ENCODE results near the gene TACC2. TPM values are rescaled to one million over a fixed set of nuclear protein-coding genes. Genes with fewer than 3 reads are reported as not detected.

TACC2 gene
- total RNA-seq, 1 donor from 2014 or later: 13.4 TPM

- FAIRE-seq: no peak
- TF ChIP-seq, protein P1, sequence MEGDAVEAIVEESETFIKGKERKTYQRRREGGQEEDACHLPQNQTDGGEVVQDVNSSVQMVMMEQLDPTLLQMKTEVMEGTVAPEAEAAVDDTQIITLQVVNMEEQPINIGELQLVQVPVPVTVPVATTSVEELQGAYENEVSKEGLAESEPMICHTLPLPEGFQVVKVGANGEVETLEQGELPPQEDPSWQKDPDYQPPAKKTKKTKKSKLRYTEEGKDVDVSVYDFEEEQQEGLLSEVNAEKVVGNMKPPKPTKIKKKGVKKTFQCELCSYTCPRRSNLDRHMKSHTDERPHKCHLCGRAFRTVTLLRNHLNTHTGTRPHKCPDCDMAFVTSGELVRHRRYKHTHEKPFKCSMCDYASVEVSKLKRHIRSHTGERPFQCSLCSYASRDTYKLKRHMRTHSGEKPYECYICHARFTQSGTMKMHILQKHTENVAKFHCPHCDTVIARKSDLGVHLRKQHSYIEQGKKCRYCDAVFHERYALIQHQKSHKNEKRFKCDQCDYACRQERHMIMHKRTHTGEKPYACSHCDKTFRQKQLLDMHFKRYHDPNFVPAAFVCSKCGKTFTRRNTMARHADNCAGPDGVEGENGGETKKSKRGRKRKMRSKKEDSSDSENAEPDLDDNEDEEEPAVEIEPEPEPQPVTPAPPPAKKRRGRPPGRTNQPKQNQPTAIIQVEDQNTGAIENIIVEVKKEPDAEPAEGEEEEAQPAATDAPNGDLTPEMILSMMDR (IDR thresholded peaks at IDR 0.05; ENCODE audit: insufficient read depth, low read length, severe bottlenecking): no peak
- Histone ChIP-seq H3K4me3 (ENCODE audit: low read depth, low read length) (no peak overlapping the region), H3K27me3 (ENCODE audit: control insufficient read depth, insufficient read depth, low read length) (no peaks in the 10 kb centered on the region), H3K36me3 (ENCODE audit: control insufficient read depth, insufficient read depth, low read length) (no peaks in the 10 kb centered on the region)
- DNase-seq (ENCODE audit: low read depth): no peak
Measured at GRCh38 chr10:122077311-122077875, 88.4 kb downstream of the TACC2 start.

- TF ChIP-seq, protein P1 (IDR thresholded peaks at IDR 0.05; ENCODE audit: insufficient read depth, low read length, severe bottlenecking): no peak
- H3K4me3 ChIP-seq (ENCODE audit: low read depth, low read length): no peak overlapping the region
- FAIRE-seq: no peak
Measured at GRCh38 chr10:122078326-122078725, 89.4 kb downstream of the TACC2 start.

GRCh38 chr10:122078965-122079795 lies 90.2 kb downstream of the TACC2 start:
- DNase-seq (ENCODE audit: low read depth): no peak

More at GRCh38 chr10:122078326-122078725, 89.4 kb downstream of the TACC2 start:
- no peak for DNase-seq (ENCODE audit: low read depth)
- H3K27me3 ChIP-seq (ENCODE audit: control insufficient read depth, insufficient read depth, low read length): no peaks in the 10 kb centered on the region
- H3K36me3 ChIP-seq (ENCODE audit: control insufficient read depth, insufficient read depth, low read length): no peaks in the 10 kb centered on the region

DNA sequence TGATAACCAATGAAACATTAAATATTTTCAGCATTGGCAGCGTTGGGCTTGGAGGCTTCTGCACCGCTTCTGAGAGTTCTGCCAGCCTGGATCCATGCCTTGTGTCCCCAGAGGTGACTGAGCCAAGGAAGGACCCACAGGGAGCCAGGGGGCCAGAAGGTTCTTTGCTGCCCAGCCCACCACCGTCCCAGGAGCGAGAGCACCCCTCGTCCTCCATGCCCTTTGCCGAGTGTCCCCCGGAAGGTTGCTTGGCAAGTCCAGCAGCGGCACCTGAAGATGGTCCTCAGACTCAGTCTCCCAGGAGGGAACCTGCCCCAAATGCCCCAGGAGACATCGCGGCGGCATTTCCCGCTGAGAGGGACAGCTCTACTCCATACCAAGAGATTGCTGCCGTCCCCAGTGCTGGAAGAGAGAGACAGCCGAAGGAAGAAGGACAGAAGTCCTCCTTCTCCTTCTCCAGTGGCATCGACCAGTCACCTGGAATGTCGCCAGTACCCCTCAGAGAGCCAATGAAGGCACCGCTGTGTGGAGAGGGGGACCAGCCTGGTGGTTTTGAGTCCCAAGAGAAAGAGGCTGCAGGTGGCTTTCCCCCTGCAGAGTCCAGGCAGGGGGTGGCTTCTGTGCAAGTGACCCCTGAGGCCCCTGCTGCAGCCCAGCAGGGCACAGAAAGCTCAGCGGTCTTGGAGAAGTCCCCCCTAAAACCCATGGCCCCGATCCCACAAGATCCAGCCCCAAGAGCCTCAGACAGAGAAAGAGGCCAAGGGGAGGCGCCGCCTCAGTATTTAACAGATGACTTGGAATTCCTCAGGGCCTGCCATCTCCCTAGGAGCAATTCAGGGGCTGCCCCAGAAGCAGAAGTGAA lies 93.9 kb downstream of the TACC2 start:
- Histone ChIP-seq H3K27me3 (ENCODE audit: control insufficient read depth, insufficient read depth, low read length) (no peaks in the 10 kb centered on the region), H3K36me3 (ENCODE audit: control insufficient read depth, insufficient read depth, low read length) (no peaks in the 10 kb centered on the region), H3K4me3 (ENCODE audit: low read depth, low read length) (no peak overlapping the region)
- TF ChIP-seq, protein P1 (IDR thresholded peaks at IDR 0.05; ENCODE audit: insufficient read depth, low read length, severe bottlenecking): no peak
- FAIRE-seq (no peak), DNase-seq (ENCODE audit: low read depth) (no peak)

More at GRCh38 chr10:122078965-122079795, 90.2 kb downstream of the TACC2 start:
- TF ChIP-seq, protein P1 (IDR thresholded peaks at IDR 0.05; ENCODE audit: insufficient read depth, low read length, severe bottlenecking): no peak
- H3K4me3 ChIP-seq (ENCODE audit: low read depth, low read length): no peak overlapping the region
- no peaks in the 10 kb centered on the region for H3K27me3 ChIP-seq (ENCODE audit: control insufficient read depth, insufficient read depth, low read length)
- H3K36me3 ChIP-seq (ENCODE audit: control insufficient read depth, insufficient read depth, low read length): no peaks in the 10 kb centered on the region
- FAIRE-seq: no peak

DNA sequence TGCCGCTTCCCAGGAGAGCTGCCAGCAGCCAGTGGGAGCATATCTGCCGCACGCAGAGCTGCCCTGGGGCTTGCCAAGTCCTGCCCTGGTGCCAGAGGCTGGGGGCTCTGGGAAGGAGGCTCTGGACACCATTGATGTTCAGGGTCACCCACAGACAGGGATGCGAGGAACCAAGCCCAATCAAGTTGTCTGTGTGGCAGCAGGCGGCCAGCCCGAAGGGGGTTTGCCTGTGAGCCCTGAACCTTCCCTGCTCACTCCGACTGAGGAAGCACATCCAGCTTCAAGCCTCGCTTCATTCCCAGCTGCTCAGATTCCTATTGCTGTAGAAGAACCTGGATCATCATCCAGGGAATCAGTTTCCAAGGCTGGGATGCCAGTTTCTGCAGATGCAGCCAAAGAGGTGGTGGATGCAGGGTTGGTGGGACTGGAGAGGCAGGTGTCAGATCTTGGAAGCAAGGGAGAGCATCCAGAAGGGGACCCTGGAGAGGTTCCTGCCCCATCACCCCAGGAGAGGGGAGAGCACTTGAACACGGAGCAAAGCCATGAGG lies 94.6 kb downstream of the TACC2 start:
- Histone ChIP-seq H3K36me3 (ENCODE audit: control insufficient read depth, insufficient read depth, low read length) (no peaks in the 10 kb centered on the region), H3K27me3 (ENCODE audit: control insufficient read depth, insufficient read depth, low read length) (no peaks in the 10 kb centered on the region), H3K4me3 (ENCODE audit: low read depth, low read length) (no peak overlapping the region)
- TF ChIP-seq, protein P1 (IDR thresholded peaks at IDR 0.05; ENCODE audit: insufficient read depth, low read length, severe bottlenecking): no peak
- FAIRE-seq: peak; percentile 89
- no peak for DNase-seq (ENCODE audit: low read depth)
